Activated CD4-positive, alpha-beta T cell treated with anti-CD3 and anti-CD28 coated beads, Interleukin-2, amount 10 ng/mL, durations not matched to agents 7 days and 5 days (primary cell): ENCODE data around the gene TMEM169. TPM values are rescaled to one million over a fixed set of nuclear protein-coding genes. Genes with fewer than 3 reads are reported as not detected.

Source experiments
- CTCF ChIA-PET: fragments of 350-600 bp; sonication (Branson Sonifier 250); formaldehyde crosslinking; loops from one replicate; lab custom pipeline; 2021; ENCODE audit warnings: antibody characterized with exemption; lab: Charles Lee
- POLR2A ChIA-PET: fragments of 350-600 bp; sonication (Branson Sonifier 250); formaldehyde crosslinking; loops from one replicate; lab custom pipeline; 2021; ENCODE audit warnings: antibody characterized with exemption; lab: Charles Lee
- DNase-seq: peaks from one replicate; pipeline ENCODE4 v3.0.0-alpha.2; 2020
- H3K27ac Mint-ChIP-seq: one replicate; pipeline ENCODE4 v1.8.0; 2021; ENCODE audit warnings: mild to moderate bottlenecking, moderate library complexity, mixed read lengths
- H3K27me3 Mint-ChIP-seq: one replicate; pipeline ENCODE4 v1.8.0; 2021; ENCODE audit warnings: mixed read lengths
- H3K36me3 Mint-ChIP-seq: one replicate; pipeline ENCODE4 v1.8.0; 2021; ENCODE audit warnings: low read depth, mixed read lengths
- H3K4me1 Mint-ChIP-seq: one replicate; pipeline ENCODE4 v1.8.0; 2021; ENCODE audit warnings: mixed read lengths
- H3K4me3 Mint-ChIP-seq: one replicate; pipeline ENCODE4 v1.8.0; 2021; ENCODE audit warnings: mild to moderate bottlenecking, moderate library complexity, mixed read lengths
- H3K9me3 Mint-ChIP-seq: one replicate; pipeline ENCODE4 v1.8.0; 2021; ENCODE audit warnings: mixed read lengths
- total RNA-seq, 2 experiments: library from RNA; stranded (reverse); gene quantifications; one replicate each; pipeline ENCODE4 v1.2.3, GENCODE V29; 2021

Gene TMEM169
- total RNA-seq, 2 experiments from 2014 or later, result 2.6 to 3.0 TPM

GRCh38 chr2:216144857-216145256, 63.1 kb downstream of the TMEM169 start:
- DNase-seq, result no peak
- Mint-ChIP-seq H3K4me3 (no peak overlapping the region), H3K9me3 (no peaks in the 10 kb centered on the region), H3K27ac (no peak overlapping the region), H3K4me1 (peaks cover 37% of the 10 kb centered on the region), H3K27me3 (no peaks in the 10 kb centered on the region), H3K36me3 (peaks cover 55% of the 10 kb centered on the region)
- POLR2A ChIA-PET, result no interaction called here
- CTCF ChIA-PET, result no interaction called here

- no peaks in the 10 kb centered on the region for H3K9me3 Mint-ChIP-seq
- peaks cover 26% of the 10 kb centered on the region for H3K4me1 Mint-ChIP-seq
- POLR2A ChIA-PET, result no interaction called here
- no peak for DNase-seq
- no peak overlapping the region for H3K4me3 Mint-ChIP-seq
- H3K36me3 Mint-ChIP-seq, result peaks cover 55% of the 10 kb centered on the region
- no peak overlapping the region for H3K27ac Mint-ChIP-seq
- no peaks in the 10 kb centered on the region for H3K27me3 Mint-ChIP-seq
- CTCF ChIA-PET, result interaction anchor here (2.3 to 2.6 kb wide), 2 partner anchors 13 to 15 kb away, joined by 5 to 8 read pairs; no protein-coding TSS in a partner anchor
Measured at GRCh38 chr2:216146573-216146972, 64.9 kb downstream of the TMEM169 start.

GRCh38 chr2:216147172-216148131, 65.7 kb downstream of the TMEM169 start:
- H3K36me3 Mint-ChIP-seq, result peaks cover 55% of the 10 kb centered on the region
- no peak for DNase-seq
- H3K4me1 Mint-ChIP-seq, result peaks cover 25% of the 10 kb centered on the region
- H3K4me3 Mint-ChIP-seq, result no peak overlapping the region
- no peaks in the 10 kb centered on the region for H3K9me3 Mint-ChIP-seq
- no peak overlapping the region for H3K27ac Mint-ChIP-seq
- H3K27me3 Mint-ChIP-seq, result no peaks in the 10 kb centered on the region
- ChIA-PET CTCF (interaction anchor here (0.8 to 2.6 kb wide), 4 partner anchors 14 to 50 kb away, joined by 3 to 8 read pairs (median 4); no protein-coding TSS in a partner anchor), POLR2A (interaction anchor here (0.6 kb wide), 1 partner anchor 130 kb away, joined by 4 read pairs; no protein-coding TSS in a partner anchor)

GRCh38 chr2:216148983-216149382, 67.3 kb downstream of the TMEM169 start:
- POLR2A ChIA-PET, result no interaction called here
- CTCF ChIA-PET, result interaction anchor here (1.1 to 2.6 kb wide), 3 partner anchors 9 to 15 kb away, joined by 3 to 8 read pairs (median 5); no protein-coding TSS in a partner anchor
- Mint-ChIP-seq H3K9me3 (no peaks in the 10 kb centered on the region), H3K4me3 (no peak overlapping the region), H3K27ac (no peak overlapping the region), H3K27me3 (no peaks in the 10 kb centered on the region), H3K4me1 (peaks cover 24% of the 10 kb centered on the region), H3K36me3 (peaks cover 61% of the 10 kb centered on the region)
- no peak for DNase-seq

- Mint-ChIP-seq H3K36me3 (peaks cover 67% of the 10 kb centered on the region), H3K27me3 (no peaks in the 10 kb centered on the region), H3K9me3 (no peaks in the 10 kb centered on the region), H3K4me3 (no peak overlapping the region), H3K4me1 (peaks cover 24% of the 10 kb centered on the region), H3K27ac (no peak overlapping the region)
- ChIA-PET POLR2A (no interaction called here), CTCF (interaction anchor here (1.1 to 1.4 kb wide), 2 partner anchors 9 to 16 kb away, joined by 3 to 5 read pairs; no protein-coding TSS in a partner anchor)
- DNase-seq, result no peak
Measured at GRCh38 chr2:216149741-216150140, 68.0 kb downstream of the TMEM169 start.

GRCh38 chr2:216151313-216152025, 69.8 kb downstream of the TMEM169 start:
- Mint-ChIP-seq H3K4me3 (no peak overlapping the region), H3K4me1 (peaks cover 23% of the 10 kb centered on the region), H3K9me3 (no peaks in the 10 kb centered on the region), H3K36me3 (peaks cover 80% of the 10 kb centered on the region), H3K27me3 (no peaks in the 10 kb centered on the region), H3K27ac (peak overlapping the region; percentile 21)
- DNase-seq, result no peak
- CTCF ChIA-PET, result interaction anchor here (1.2 kb wide), 1 partner anchor 41 kb away, joined by 4 read pairs; no protein-coding TSS in a partner anchor
- POLR2A ChIA-PET, result no interaction called here

Other genes with a start within 250 kb of the TMEM169 start
- 1 to 10 TPM; 9.0 to 9.6 TPM for gene MREG, start 68.4 kb upstream of the TMEM169 start, total RNA-seq
- 10 to 100 TPM; 29.6 to 31.5 TPM for gene PECR, start 110 bp upstream of the TMEM169 start, total RNA-seq
- gene XRCC5, start 27.4 kb downstream of the TMEM169 start, total RNA-seq, result 100 to 1,000 TPM; 292 to 331 TPM